Activated CD4-positive, alpha-beta T cell treated with anti-CD3 and anti-CD28 coated beads, Interleukin-2, amount 10 ng/mL, durations not matched to agents 7 days and 5 days (primary cell): ENCODE results near the gene LRRC52. TPM values are rescaled to one million over a fixed set of nuclear protein-coding genes. Genes with fewer than 3 reads are reported as not detected.

Experiments used
- CTCF ChIA-PET: fragments of 350-600 bp; sonication (Branson Sonifier 250); formaldehyde crosslinking; loops from one replicate; lab custom pipeline; 2021; ENCODE audit warnings: antibody characterized with exemption; lab: Charles Lee
- POLR2A ChIA-PET: fragments of 350-600 bp; sonication (Branson Sonifier 250); formaldehyde crosslinking; loops from one replicate; lab custom pipeline; 2021; ENCODE audit warnings: antibody characterized with exemption; lab: Charles Lee
- DNase-seq: peaks from one replicate; pipeline ENCODE4 v3.0.0-alpha.2; 2020
- H3K27ac Mint-ChIP-seq: one replicate; pipeline ENCODE4 v1.8.0; 2021; ENCODE audit warnings: mild to moderate bottlenecking, moderate library complexity, mixed read lengths
- H3K27me3 Mint-ChIP-seq: one replicate; pipeline ENCODE4 v1.8.0; 2021; ENCODE audit warnings: mixed read lengths
- H3K36me3 Mint-ChIP-seq: one replicate; pipeline ENCODE4 v1.8.0; 2021; ENCODE audit warnings: low read depth, mixed read lengths
- H3K4me1 Mint-ChIP-seq: one replicate; pipeline ENCODE4 v1.8.0; 2021; ENCODE audit warnings: mixed read lengths
- H3K4me3 Mint-ChIP-seq: one replicate; pipeline ENCODE4 v1.8.0; 2021; ENCODE audit warnings: mild to moderate bottlenecking, moderate library complexity, mixed read lengths
- H3K9me3 Mint-ChIP-seq: one replicate; pipeline ENCODE4 v1.8.0; 2021; ENCODE audit warnings: mixed read lengths
- total RNA-seq, 2 experiments: library from RNA; stranded (reverse); gene quantifications; one replicate each; pipeline ENCODE4 v1.2.3, GENCODE V29; 2021

LRRC52 gene, protein sequence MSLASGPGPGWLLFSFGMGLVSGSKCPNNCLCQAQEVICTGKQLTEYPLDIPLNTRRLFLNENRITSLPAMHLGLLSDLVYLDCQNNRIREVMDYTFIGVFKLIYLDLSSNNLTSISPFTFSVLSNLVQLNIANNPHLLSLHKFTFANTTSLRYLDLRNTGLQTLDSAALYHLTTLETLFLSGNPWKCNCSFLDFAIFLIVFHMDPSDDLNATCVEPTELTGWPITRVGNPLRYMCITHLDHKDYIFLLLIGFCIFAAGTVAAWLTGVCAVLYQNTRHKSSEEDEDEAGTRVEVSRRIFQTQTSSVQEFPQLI
- total RNA-seq = not detected

DNA sequence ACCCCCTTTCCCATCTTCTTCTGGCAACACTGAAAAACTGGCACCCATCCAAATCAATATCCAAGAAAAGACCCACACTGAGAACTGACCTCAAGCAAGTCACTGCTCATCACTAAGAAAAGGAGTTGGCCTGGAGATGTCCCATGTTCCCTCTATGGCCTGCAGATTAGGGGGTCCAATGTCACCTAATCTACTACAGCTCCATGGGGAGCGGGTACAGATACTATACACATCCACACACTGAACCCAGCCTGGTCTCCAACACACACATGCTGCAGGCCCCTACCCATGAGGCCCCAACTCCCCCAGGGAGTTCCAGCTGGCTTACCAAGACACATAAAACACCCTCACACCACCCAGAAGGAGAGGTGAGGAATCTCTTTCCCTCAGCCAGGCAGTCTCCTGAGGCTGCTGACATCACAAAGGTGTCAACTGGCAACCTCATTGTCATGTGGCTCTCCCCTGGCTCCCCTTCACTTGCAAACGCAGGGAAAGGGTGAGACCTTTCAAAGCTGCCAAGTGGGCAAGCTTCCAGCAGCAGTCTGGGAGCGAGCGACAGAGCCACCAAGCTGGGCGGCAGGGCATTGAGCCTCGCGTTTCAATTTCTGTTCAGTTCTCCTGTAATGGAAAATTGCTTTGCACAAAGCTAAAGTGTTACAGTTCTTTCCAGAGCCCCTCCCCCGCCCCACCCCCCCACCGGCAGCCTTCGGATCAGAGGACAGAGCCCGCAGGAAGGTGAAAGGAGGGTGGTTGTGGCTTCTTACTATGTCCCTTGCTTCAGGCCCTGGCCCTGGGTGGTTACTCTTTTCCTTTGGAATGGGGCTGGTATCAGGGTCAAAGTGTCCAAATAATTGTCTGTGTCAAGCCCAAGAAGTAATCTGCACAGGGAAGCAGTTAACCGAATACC lies at the start of gene LRRC52:
LRRC52 (plus strand) TSS at position 469 of the 907 bp plus-strand sequence; CDS start at position 766, 297 bp downstream.
- Mint-ChIP-seq H3K27me3 (peaks cover 39% of the 10 kb centered on the region), H3K36me3 (no peaks in the 10 kb centered on the region), H3K4me3 (no peak within 1 kb of the TSS), H3K27ac (no peak within 1 kb of the TSS), H3K4me1 (no peaks in the 10 kb centered on the region), H3K9me3 (no peaks in the 10 kb centered on the region)
- no peak for DNase-seq
- ChIA-PET CTCF (no interaction called here), POLR2A (no interaction called here)

GRCh38 chr1:165494949-165495857 lies 48.6 kb upstream of the LRRC52 start:
- H3K4me1 Mint-ChIP-seq = peaks cover 4% of the 10 kb centered on the region
- no peak for DNase-seq
- peaks cover 25% of the 10 kb centered on the region for H3K27me3 Mint-ChIP-seq
- H3K36me3 Mint-ChIP-seq = no peaks in the 10 kb centered on the region
- CTCF ChIA-PET = interaction anchor here (0.6 kb wide), 1 partner anchor 158 kb away, joined by 3 read pairs; no protein-coding TSS in a partner anchor
- no peaks in the 10 kb centered on the region for H3K9me3 Mint-ChIP-seq
- POLR2A ChIA-PET = no interaction called here
- H3K27ac Mint-ChIP-seq = no peak overlapping the region
- H3K4me3 Mint-ChIP-seq = no peak overlapping the region

DNA sequence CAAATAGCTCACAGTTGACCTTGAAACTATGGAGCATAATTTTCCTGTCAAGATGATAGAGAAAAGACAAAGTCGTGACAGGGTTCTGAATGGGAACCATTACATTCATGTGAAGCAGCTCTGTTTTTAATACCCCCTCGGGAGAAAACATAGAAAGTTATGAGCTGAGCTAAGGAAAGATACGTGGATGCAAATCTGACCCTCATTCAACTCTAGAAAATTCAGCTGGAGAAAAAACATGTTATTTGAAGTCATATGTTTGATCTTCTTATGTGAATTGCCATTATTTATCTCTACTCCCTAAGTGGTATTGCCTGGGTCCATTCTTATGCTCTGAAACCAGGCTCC lies 48.0 kb upstream of the LRRC52 start:
- peaks cover 24% of the 10 kb centered on the region for H3K27me3 Mint-ChIP-seq
- CTCF ChIA-PET = interaction anchor here (0.6 kb wide), 1 partner anchor 158 kb away, joined by 3 read pairs; no protein-coding TSS in a partner anchor
- POLR2A ChIA-PET = no interaction called here
- no peak overlapping the region for H3K4me3 Mint-ChIP-seq
- H3K9me3 Mint-ChIP-seq = no peaks in the 10 kb centered on the region
- H3K4me1 Mint-ChIP-seq = peaks cover 4% of the 10 kb centered on the region
- H3K27ac Mint-ChIP-seq = no peak overlapping the region
- H3K36me3 Mint-ChIP-seq = no peaks in the 10 kb centered on the region
- DNase-seq = no peak

DNA sequence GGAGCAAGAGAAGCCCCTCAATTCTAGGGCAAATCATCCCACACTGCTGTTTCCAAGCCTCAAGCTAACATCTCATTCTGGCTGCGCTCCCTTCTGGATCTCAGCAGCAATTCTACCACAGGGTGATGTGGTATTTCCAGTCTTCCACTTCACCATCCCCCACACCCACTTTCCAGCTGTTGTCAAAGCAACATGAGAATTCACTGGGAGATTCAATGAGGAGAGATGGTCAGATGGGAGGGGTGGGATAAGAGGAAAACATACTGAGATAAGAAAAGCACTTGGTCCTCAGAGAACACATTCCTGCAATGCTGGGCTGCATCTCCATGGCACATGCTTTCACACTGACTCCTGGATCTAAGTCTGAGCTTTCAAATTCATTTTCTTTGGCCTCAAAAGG lies 47.3 kb upstream of the LRRC52 start:
- Mint-ChIP-seq H3K36me3 (no peaks in the 10 kb centered on the region), H3K9me3 (no peaks in the 10 kb centered on the region), H3K4me1 (peaks cover 4% of the 10 kb centered on the region), H3K27me3 (peaks cover 21% of the 10 kb centered on the region), H3K27ac (no peak overlapping the region), H3K4me3 (no peak overlapping the region)
- ChIA-PET POLR2A (no interaction called here), CTCF (no interaction called here)
- no peak for DNase-seq

DNA sequence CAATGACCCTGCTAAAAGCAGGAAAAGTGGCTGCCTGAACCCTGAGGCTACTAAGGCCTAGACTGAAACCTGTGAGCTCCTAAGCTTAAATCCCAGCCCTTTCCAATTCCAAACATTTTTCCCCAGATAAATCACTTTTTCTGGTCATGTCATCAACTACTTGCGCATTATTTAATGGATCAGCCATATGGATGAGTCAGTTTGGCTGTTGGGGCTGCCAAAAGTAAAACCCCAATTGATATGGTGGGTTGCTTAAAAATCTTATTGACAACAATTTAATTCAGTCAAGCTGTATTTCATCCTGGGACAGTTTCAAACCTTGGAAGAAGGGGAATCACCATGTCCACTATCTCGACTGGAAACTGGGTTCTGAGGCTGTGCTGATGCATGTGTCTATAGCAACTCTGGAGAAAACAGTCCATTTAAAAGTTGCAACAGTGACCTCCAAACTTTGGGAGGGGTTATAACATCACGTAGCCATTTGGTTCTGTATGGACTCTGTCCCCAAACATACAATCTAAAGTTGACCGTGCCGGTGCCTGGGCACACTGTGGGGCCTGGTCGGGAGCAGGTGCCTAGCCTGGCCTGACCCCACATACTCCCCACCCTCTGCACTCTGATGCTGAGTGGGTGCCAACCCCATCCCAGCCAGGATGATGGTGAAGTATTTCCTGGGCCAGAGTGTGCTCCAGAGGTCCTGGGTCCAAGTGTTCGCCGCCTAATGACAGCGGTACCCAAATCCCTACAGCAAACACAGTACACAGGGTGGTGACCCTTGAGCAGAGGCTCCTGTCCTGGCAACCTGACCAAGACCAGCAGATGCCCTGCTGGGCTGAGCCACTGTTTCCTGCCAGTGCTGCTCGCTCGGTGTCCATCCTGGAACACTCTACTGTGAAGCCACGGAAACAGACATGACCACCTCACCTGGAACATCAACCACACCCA lies 46.5 kb upstream of the LRRC52 start:
- POLR2A ChIA-PET = no interaction called here
- Mint-ChIP-seq H3K4me3 (no peak overlapping the region), H3K27me3 (peaks cover 21% of the 10 kb centered on the region), H3K4me1 (peaks cover 4% of the 10 kb centered on the region), H3K27ac (no peak overlapping the region), H3K36me3 (no peaks in the 10 kb centered on the region), H3K9me3 (no peaks in the 10 kb centered on the region)
- no peak for DNase-seq
- CTCF ChIA-PET = interaction anchor here (1.5 kb wide), 1 partner anchor 10 kb away, joined by 4 read pairs; no protein-coding TSS in a partner anchor

GRCh38 chr1:165501330-165501969 lies 42.4 kb upstream of the LRRC52 start:
- Mint-ChIP-seq H3K4me3 (no peak overlapping the region), H3K27ac (no peak overlapping the region), H3K9me3 (no peaks in the 10 kb centered on the region), H3K4me1 (no peaks in the 10 kb centered on the region), H3K36me3 (no peaks in the 10 kb centered on the region), H3K27me3 (peaks cover 6% of the 10 kb centered on the region)
- ChIA-PET POLR2A (no interaction called here), CTCF (no interaction called here)
- no peak for DNase-seq

DNA sequence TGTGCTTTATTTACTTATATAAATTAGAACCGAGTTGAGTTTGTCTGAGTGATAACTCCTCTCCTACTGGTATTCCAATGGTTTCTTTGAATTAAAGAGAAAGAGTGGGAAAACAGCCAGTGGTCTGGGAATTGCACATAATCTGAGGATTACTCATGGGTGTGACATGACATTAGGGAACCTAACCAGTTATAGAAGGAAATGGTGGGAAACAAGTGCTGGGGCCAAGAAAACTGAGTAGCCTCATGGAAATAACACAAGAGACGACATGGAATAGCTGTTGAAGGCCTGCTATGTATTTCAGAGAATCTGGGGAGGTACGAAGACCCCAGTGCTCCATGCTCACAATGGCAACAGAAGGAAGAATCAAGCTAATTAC lies 41.8 kb upstream of the LRRC52 start:
- POLR2A ChIA-PET = no interaction called here

GRCh38 chr1:165507570-165507969 lies 36.2 kb upstream of the LRRC52 start:
- ChIA-PET POLR2A (no interaction called here), CTCF (no interaction called here)
- Mint-ChIP-seq H3K36me3 (no peaks in the 10 kb centered on the region), H3K4me3 (no peak overlapping the region), H3K27ac (no peak overlapping the region), H3K9me3 (no peaks in the 10 kb centered on the region), H3K4me1 (no peaks in the 10 kb centered on the region), H3K27me3 (peaks cover 10% of the 10 kb centered on the region)
- DNase-seq = no peak

More for the DNA sequence above, 41.8 kb upstream of the LRRC52 start:
- Mint-ChIP-seq H3K9me3 (no peaks in the 10 kb centered on the region), H3K4me1 (no peaks in the 10 kb centered on the region), H3K4me3 (no peak overlapping the region), H3K27me3 (peaks cover 7% of the 10 kb centered on the region), H3K36me3 (no peaks in the 10 kb centered on the region), H3K27ac (no peak overlapping the region)
- CTCF ChIA-PET = no interaction called here
- DNase-seq = no peak

DNA sequence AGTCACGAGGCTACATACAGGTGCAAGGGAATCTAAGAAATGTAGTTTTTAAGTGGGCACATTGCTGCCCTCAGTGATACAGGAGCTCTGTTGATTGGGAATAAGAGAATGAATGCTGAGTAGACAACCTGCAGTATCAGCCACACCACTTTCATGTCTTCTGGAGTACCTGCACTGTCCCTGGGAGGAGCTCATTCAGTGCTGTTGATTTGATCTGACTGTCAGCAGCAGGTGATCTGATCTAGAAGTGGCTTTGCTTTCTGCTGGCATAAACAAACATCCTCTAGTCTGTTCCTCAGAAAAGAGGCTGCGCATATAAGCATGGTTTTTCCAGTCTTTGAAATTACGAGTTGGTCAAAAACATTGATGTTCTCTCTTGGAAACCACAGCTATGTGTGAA lies 35.5 kb upstream of the LRRC52 start:
- CTCF ChIA-PET = no interaction called here
- DNase-seq = no peak
- Mint-ChIP-seq H3K4me1 (no peaks in the 10 kb centered on the region), H3K4me3 (no peak overlapping the region), H3K27ac (no peak overlapping the region), H3K36me3 (no peaks in the 10 kb centered on the region), H3K27me3 (peaks cover 10% of the 10 kb centered on the region), H3K9me3 (no peaks in the 10 kb centered on the region)
- POLR2A ChIA-PET = no interaction called here

GRCh38 chr1:165512816-165513215 lies 31.0 kb upstream of the LRRC52 start:
- no peaks in the 10 kb centered on the region for H3K36me3 Mint-ChIP-seq
- no peak for DNase-seq
- H3K9me3 Mint-ChIP-seq = no peaks in the 10 kb centered on the region

GRCh38 chr1:165516469-165516868 lies 27.3 kb upstream of the LRRC52 start:
- Mint-ChIP-seq H3K9me3 (no peaks in the 10 kb centered on the region), H3K27ac (no peak overlapping the region), H3K36me3 (no peaks in the 10 kb centered on the region), H3K4me3 (no peak overlapping the region), H3K27me3 (peaks cover 13% of the 10 kb centered on the region), H3K4me1 (no peaks in the 10 kb centered on the region)
- DNase-seq = no peak
- ChIA-PET CTCF (no interaction called here), POLR2A (no interaction called here)

More at GRCh38 chr1:165512816-165513215, 31.0 kb upstream of the LRRC52 start:
- ChIA-PET POLR2A (no interaction called here), CTCF (no interaction called here)
- H3K4me3 Mint-ChIP-seq = no peak overlapping the region
- no peak overlapping the region for H3K27ac Mint-ChIP-seq
- peaks cover 9% of the 10 kb centered on the region for H3K27me3 Mint-ChIP-seq
- no peaks in the 10 kb centered on the region for H3K4me1 Mint-ChIP-seq
